ENCODE data around the gene RAD51B. TPM values are rescaled to one million over a fixed set of nuclear protein-coding genes. Genes with fewer than 3 reads are reported as not detected.

The RAD51B gene
- polyA plus RNA-seq, 1 experiment = 6.6 TPM

GRCh38 chr14:68713782-68714181 is 894.2 kb downstream of the RAD51B start:
- no peak for DNase-seq (ENCODE audit: low read depth, low spot score)
- Histone ChIP-seq H3K27ac (ENCODE audit: low read depth, low read length) (no peak overlapping the region), H3K27me3 (ENCODE audit: control insufficient read depth, insufficient read depth, low read length) (no peaks in the 10 kb centered on the region), H3K4me3 (ENCODE audit: low read depth, low read length) (no peak overlapping the region), H3K9me3 (ENCODE audit: control insufficient read depth, insufficient read depth, low read length) (no peaks in the 10 kb centered on the region)
- POLR2A ChIA-PET = no interaction called here
- no peak for TF ChIP-seq CTCF (IDR thresholded peaks at IDR 0.05; ENCODE audit: low read depth, low read length)
- CTCF ChIA-PET = no interaction called here

- no peak for DNase-seq (ENCODE audit: low read depth, low spot score)
- POLR2A ChIA-PET = interaction anchor here (0.7 kb wide), 1 partner anchor 100 kb away, joined by 3 read pairs; no protein-coding TSS in a partner anchor
- TF ChIP-seq CTCF (IDR thresholded peaks at IDR 0.05; ENCODE audit: low read depth, low read length) = no peak
- Histone ChIP-seq H3K9me3 (ENCODE audit: control insufficient read depth, insufficient read depth, low read length) (peaks cover under 1% of the 10 kb centered on the region), H3K27ac (ENCODE audit: low read depth, low read length) (no peak overlapping the region), H3K4me3 (ENCODE audit: low read depth, low read length) (no peak overlapping the region), H3K27me3 (ENCODE audit: control insufficient read depth, insufficient read depth, low read length) (no peaks in the 10 kb centered on the region)
- CTCF ChIA-PET = interaction anchor here (0.6 to 1.1 kb wide), 3 partner anchors 17 to 101 kb away, joined by 3 read pairs; no protein-coding TSS in a partner anchor
Observed at GRCh38 chr14:68714991-68715924, 895.7 kb downstream of the RAD51B start.

GRCh38 chr14:68716698-68717097 is 897.1 kb downstream of the RAD51B start:
- POLR2A ChIA-PET = no interaction called here
- Histone ChIP-seq H3K27me3 (ENCODE audit: control insufficient read depth, insufficient read depth, low read length) (no peaks in the 10 kb centered on the region), H3K4me3 (ENCODE audit: low read depth, low read length) (no peak overlapping the region), H3K27ac (ENCODE audit: low read depth, low read length) (no peak overlapping the region), H3K9me3 (ENCODE audit: control insufficient read depth, insufficient read depth, low read length) (peaks cover 4% of the 10 kb centered on the region)
- no peak for TF ChIP-seq CTCF (IDR thresholded peaks at IDR 0.05; ENCODE audit: low read depth, low read length)
- DNase-seq (ENCODE audit: low read depth, low spot score) = no peak
- CTCF ChIA-PET = no interaction called here

- POLR2A ChIA-PET = no interaction called here
- Histone ChIP-seq H3K27me3 (ENCODE audit: control insufficient read depth, insufficient read depth, low read length) (no peaks in the 10 kb centered on the region), H3K4me3 (ENCODE audit: low read depth, low read length) (no peak overlapping the region), H3K9me3 (ENCODE audit: control insufficient read depth, insufficient read depth, low read length) (peaks cover 4% of the 10 kb centered on the region), H3K27ac (ENCODE audit: low read depth, low read length) (no peak overlapping the region)
- CTCF ChIA-PET = interaction anchor here (0.7 kb wide), 1 partner anchor 341 kb away, joined by 6 read pairs; no protein-coding TSS in a partner anchor
- peak; percentile 40 for TF ChIP-seq CTCF (IDR thresholded peaks at IDR 0.05; ENCODE audit: low read depth, low read length)
- DNase-seq (ENCODE audit: low read depth, low spot score) = no peak
Observed at GRCh38 chr14:68718023-68718990, 898.7 kb downstream of the RAD51B start.

All from AG04450 (cell line).